ENCODE measurements around the gene SLC66A2.

SLC66A2 gene

GRCh38 chr18:79928563-79928960 lies 22.9 kb downstream of the SLC66A2 start:
- Histone ChIP-seq H3K27ac (ENCODE audit: insufficient read depth, low read length, poor library complexity, severe bottlenecking) (no peak overlapping the region), H3K4me3 (ENCODE audit: insufficient read depth, low read depth, low read length, poor library complexity, severe bottlenecking) (no peak overlapping the region), H3K27me3 (replicated peaks; ENCODE audit: control insufficient read depth, insufficient read depth, low read length, poor library complexity, severe bottlenecking) (no peaks in the 10 kb centered on the region), H3K9me3 (ENCODE audit: control insufficient read depth, low read length) (peaks cover 7% of the 10 kb centered on the region), H3K4me1 (ENCODE audit: control insufficient read depth, insufficient read depth, low read length, poor library complexity, severe bottlenecking) (no peaks in the 10 kb centered on the region), H3K36me3 (ENCODE audit: control insufficient read depth, insufficient read depth, low read length) (peaks cover 26% of the 10 kb centered on the region)
- DNase-seq, result no peak

DNA sequence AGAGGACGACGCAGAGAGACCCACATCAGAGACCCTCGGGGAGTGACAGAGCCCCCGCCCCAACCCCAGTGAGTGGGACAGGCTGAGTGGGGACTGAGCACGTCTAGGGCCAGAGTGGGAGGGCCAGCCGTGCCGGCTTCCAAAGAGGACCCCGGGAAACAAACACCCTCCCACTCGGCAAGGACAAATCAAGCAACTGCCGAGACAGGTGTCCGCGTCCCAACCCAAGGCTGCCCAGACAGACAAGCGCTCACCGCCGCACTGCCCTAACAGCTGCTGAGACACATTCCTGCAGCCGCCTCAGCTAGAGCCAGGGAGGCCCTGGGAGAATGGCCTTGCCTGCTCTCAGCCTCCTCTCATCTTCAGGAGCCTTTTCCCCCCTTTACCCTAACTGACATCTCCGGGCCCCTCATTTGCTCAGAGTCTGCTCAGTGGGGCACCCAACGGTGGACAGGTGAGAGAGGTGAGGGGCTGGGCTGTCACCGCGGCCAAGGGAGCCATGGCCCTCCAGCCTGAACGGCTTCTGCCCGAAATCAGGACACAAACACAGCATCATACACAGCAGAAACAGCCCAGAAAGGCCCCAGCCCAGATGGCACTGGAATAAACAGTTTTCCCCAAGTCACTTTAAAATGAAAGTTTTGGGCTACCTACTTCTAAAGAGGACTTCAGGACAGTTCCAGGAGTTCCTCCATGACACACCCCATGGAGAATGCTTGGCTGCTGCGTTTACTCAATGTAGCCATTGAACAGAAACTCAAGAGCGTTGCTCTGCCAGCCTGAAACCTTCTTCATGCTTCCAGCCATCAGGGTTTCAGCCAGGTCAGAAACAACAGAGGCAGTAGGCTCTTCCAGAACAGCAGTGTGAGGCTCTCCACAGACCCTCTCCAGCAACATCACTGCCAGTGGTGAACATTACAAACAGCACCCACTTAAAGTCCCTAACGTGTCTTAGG lies 23.6 kb downstream of the SLC66A2 start:
- no peak overlapping the region for H3K4me3 ChIP-seq (ENCODE audit: insufficient read depth, low read depth, low read length, poor library complexity, severe bottlenecking)
- no peaks in the 10 kb centered on the region for H3K4me1 ChIP-seq (ENCODE audit: control insufficient read depth, insufficient read depth, low read length, poor library complexity, severe bottlenecking)
- H3K27ac ChIP-seq (ENCODE audit: insufficient read depth, low read length, poor library complexity, severe bottlenecking), result no peak overlapping the region
- no peak for DNase-seq
- H3K27me3 ChIP-seq (replicated peaks; ENCODE audit: control insufficient read depth, insufficient read depth, low read length, poor library complexity, severe bottlenecking), result no peaks in the 10 kb centered on the region
- peaks cover 25% of the 10 kb centered on the region for H3K36me3 ChIP-seq (ENCODE audit: control insufficient read depth, insufficient read depth, low read length)
- H3K9me3 ChIP-seq (ENCODE audit: control insufficient read depth, low read length), result peaks cover 7% of the 10 kb centered on the region

GRCh38 chr18:79926715-79927606 lies 24.5 kb downstream of the SLC66A2 start:
- no peaks in the 10 kb centered on the region for H3K4me1 ChIP-seq (ENCODE audit: control insufficient read depth, insufficient read depth, low read length, poor library complexity, severe bottlenecking)
- H3K27ac ChIP-seq (ENCODE audit: insufficient read depth, low read length, poor library complexity, severe bottlenecking), result no peak overlapping the region
- DNase-seq, result no peak
- H3K36me3 ChIP-seq (ENCODE audit: control insufficient read depth, insufficient read depth, low read length), result peaks cover 25% of the 10 kb centered on the region
- H3K9me3 ChIP-seq (ENCODE audit: control insufficient read depth, low read length), result peaks cover 7% of the 10 kb centered on the region
- no peaks in the 10 kb centered on the region for H3K27me3 ChIP-seq (replicated peaks; ENCODE audit: control insufficient read depth, insufficient read depth, low read length, poor library complexity, severe bottlenecking)
- no peak overlapping the region for H3K4me3 ChIP-seq (ENCODE audit: insufficient read depth, low read depth, low read length, poor library complexity, severe bottlenecking)

- Histone ChIP-seq H3K4me1 (ENCODE audit: control insufficient read depth, insufficient read depth, low read length, poor library complexity, severe bottlenecking) (no peaks in the 10 kb centered on the region), H3K36me3 (ENCODE audit: control insufficient read depth, insufficient read depth, low read length) (peaks cover 24% of the 10 kb centered on the region), H3K4me3 (ENCODE audit: insufficient read depth, low read depth, low read length, poor library complexity, severe bottlenecking) (no peak overlapping the region), H3K27ac (ENCODE audit: insufficient read depth, low read length, poor library complexity, severe bottlenecking) (no peak overlapping the region), H3K27me3 (replicated peaks; ENCODE audit: control insufficient read depth, insufficient read depth, low read length, poor library complexity, severe bottlenecking) (no peaks in the 10 kb centered on the region), H3K9me3 (ENCODE audit: control insufficient read depth, low read length) (peaks cover 7% of the 10 kb centered on the region)
- no peak for DNase-seq
Observed at GRCh38 chr18:79926306-79926705, 25.1 kb downstream of the SLC66A2 start.

GRCh38 chr18:79924814-79925731 lies 26.4 kb downstream of the SLC66A2 start:
- H3K27ac ChIP-seq (ENCODE audit: insufficient read depth, low read length, poor library complexity, severe bottlenecking), result no peak overlapping the region
- H3K36me3 ChIP-seq (ENCODE audit: control insufficient read depth, insufficient read depth, low read length), result peaks cover 22% of the 10 kb centered on the region
- H3K4me1 ChIP-seq (ENCODE audit: control insufficient read depth, insufficient read depth, low read length, poor library complexity, severe bottlenecking), result no peaks in the 10 kb centered on the region
- no peak for DNase-seq
- H3K27me3 ChIP-seq (replicated peaks; ENCODE audit: control insufficient read depth, insufficient read depth, low read length, poor library complexity, severe bottlenecking), result no peaks in the 10 kb centered on the region
- no peak overlapping the region for H3K4me3 ChIP-seq (ENCODE audit: insufficient read depth, low read depth, low read length, poor library complexity, severe bottlenecking)
- H3K9me3 ChIP-seq (ENCODE audit: control insufficient read depth, low read length), result peaks cover 7% of the 10 kb centered on the region

DNA sequence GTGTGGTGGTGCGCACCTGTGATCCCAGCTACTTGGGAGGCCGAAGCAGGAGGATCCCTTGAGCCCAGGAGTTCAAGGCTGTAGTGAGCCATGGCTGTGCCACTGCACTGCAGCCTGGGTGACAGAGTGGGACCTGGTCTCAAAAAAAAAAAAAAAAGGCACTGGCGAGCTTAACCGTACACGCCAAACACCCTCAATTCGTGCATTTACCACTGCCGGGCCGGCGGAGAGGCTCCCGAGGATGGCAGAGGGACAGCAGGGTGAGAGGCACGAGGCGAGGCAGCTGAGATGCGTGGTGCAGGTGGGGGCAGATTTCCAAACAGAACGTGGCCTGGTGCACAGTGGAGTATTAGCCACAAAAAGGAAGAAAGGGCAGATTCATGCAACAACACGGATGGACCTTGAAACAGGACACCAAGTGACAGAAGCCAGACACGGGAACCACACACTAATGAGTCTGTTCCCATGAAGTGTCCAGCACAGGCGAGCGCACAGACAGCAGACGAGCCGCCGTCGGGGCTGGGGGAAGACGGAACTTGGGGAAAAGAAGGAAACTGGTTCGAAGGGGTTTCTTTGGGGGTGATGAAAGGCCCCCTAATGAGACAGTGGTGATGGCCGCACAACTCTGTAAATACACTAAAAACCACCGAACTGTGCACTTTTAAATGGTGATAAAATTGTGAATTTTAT lies 27.4 kb downstream of the SLC66A2 start:
- Histone ChIP-seq H3K27ac (ENCODE audit: insufficient read depth, low read length, poor library complexity, severe bottlenecking) (no peak overlapping the region), H3K9me3 (ENCODE audit: control insufficient read depth, low read length) (peaks cover 3% of the 10 kb centered on the region), H3K27me3 (replicated peaks; ENCODE audit: control insufficient read depth, insufficient read depth, low read length, poor library complexity, severe bottlenecking) (no peaks in the 10 kb centered on the region), H3K36me3 (ENCODE audit: control insufficient read depth, insufficient read depth, low read length) (peaks cover 13% of the 10 kb centered on the region), H3K4me1 (ENCODE audit: control insufficient read depth, insufficient read depth, low read length, poor library complexity, severe bottlenecking) (no peaks in the 10 kb centered on the region), H3K4me3 (ENCODE audit: insufficient read depth, low read depth, low read length, poor library complexity, severe bottlenecking) (no peak overlapping the region)
- DNase-seq, result no peak

DNA sequence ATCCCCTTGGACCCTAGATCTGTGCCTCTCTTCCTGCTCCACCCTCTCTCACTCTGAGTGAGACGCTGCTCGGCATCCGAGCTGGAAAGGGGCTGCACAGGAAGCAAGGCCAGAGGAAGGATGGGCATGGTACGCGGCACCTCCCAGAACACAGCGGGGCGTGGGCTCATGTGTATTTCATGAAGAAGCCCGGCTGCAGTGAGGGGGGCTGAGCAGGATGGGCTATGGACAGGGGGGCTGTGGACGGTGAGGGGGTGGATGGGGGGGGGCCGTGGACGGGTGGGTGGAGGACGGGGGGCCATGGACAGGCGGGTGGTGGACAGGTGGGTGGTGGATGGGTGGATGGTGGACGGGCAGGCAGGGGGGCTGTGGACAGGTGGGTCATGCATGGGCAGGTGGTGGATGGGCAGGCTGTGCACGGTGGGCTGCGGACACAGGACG lies 28.5 kb downstream of the SLC66A2 start:
- Histone ChIP-seq H3K4me1 (ENCODE audit: control insufficient read depth, insufficient read depth, low read length, poor library complexity, severe bottlenecking) (no peaks in the 10 kb centered on the region), H3K4me3 (ENCODE audit: insufficient read depth, low read depth, low read length, poor library complexity, severe bottlenecking) (no peak overlapping the region), H3K27ac (ENCODE audit: insufficient read depth, low read length, poor library complexity, severe bottlenecking) (no peak overlapping the region), H3K27me3 (replicated peaks; ENCODE audit: control insufficient read depth, insufficient read depth, low read length, poor library complexity, severe bottlenecking) (no peaks in the 10 kb centered on the region), H3K36me3 (ENCODE audit: control insufficient read depth, insufficient read depth, low read length) (peaks cover 4% of the 10 kb centered on the region), H3K9me3 (ENCODE audit: control insufficient read depth, low read length) (no peaks in the 10 kb centered on the region)
- DNase-seq, result no peak

- H3K4me1 ChIP-seq (ENCODE audit: control insufficient read depth, insufficient read depth, low read length, poor library complexity, severe bottlenecking), result no peaks in the 10 kb centered on the region
- H3K9me3 ChIP-seq (ENCODE audit: control insufficient read depth, low read length), result no peaks in the 10 kb centered on the region
- no peak overlapping the region for H3K27ac ChIP-seq (ENCODE audit: insufficient read depth, low read length, poor library complexity, severe bottlenecking)
- peaks cover 4% of the 10 kb centered on the region for H3K36me3 ChIP-seq (ENCODE audit: control insufficient read depth, insufficient read depth, low read length)
- no peaks in the 10 kb centered on the region for H3K27me3 ChIP-seq (replicated peaks; ENCODE audit: control insufficient read depth, insufficient read depth, low read length, poor library complexity, severe bottlenecking)
- DNase-seq, result no peak
- no peak overlapping the region for H3K4me3 ChIP-seq (ENCODE audit: insufficient read depth, low read depth, low read length, poor library complexity, severe bottlenecking)
Observed at GRCh38 chr18:79921984-79922965, 29.2 kb downstream of the SLC66A2 start.
